Kidney epithelial cell (primary cell): ENCODE measurements around the gene HLA-DOA. TPM values are rescaled to one million over a fixed set of nuclear protein-coding genes. Genes with fewer than 3 reads are reported as not detected.

Experiments
- DNase-seq: peaks from one replicate; pipeline ENCODE4 v3.0.0-alpha.2; 2010; ENCODE audit warnings: low read depth
- H3K27me3 ChIP-seq: 2 replicates; pipeline ENCODE4 v1.6.0; 2011; ENCODE audit warnings: low read length; ENCODE audit not compliant: control insufficient read depth, insufficient read depth
- H3K36me3 ChIP-seq: 2 replicates; pipeline ENCODE4 v1.5.1; 2011; ENCODE audit warnings: low read length; ENCODE audit not compliant: control insufficient read depth, insufficient read depth
- H3K4me3 ChIP-seq: 2 replicates; pipeline ENCODE4 v1.5.1; 2011; ENCODE audit warnings: low read depth, mild to moderate bottlenecking, control low read depth, low read length
- total RNA-seq: library from RNA; depleted of rRNA; stranded (reverse); fragments of >200 nt; gene quantifications from 2 replicates; pipeline ENCODE4 v1.2.3, GENCODE V29; 2015
- TF ChIP-seq, protein P1 (sequence below): IDR thresholded peaks from 2 replicates; pipeline ENCODE4 v1.5.1; 2011; ENCODE audit warnings: mild to moderate bottlenecking, moderate library complexity, low read length, control low read depth, inconsistent platforms; ENCODE audit not compliant: insufficient read depth, poor library complexity, severe bottlenecking

HLA-DOA gene
- total RNA-seq, 1 donor from 2014 or later, result 0.71 TPM

DNA sequence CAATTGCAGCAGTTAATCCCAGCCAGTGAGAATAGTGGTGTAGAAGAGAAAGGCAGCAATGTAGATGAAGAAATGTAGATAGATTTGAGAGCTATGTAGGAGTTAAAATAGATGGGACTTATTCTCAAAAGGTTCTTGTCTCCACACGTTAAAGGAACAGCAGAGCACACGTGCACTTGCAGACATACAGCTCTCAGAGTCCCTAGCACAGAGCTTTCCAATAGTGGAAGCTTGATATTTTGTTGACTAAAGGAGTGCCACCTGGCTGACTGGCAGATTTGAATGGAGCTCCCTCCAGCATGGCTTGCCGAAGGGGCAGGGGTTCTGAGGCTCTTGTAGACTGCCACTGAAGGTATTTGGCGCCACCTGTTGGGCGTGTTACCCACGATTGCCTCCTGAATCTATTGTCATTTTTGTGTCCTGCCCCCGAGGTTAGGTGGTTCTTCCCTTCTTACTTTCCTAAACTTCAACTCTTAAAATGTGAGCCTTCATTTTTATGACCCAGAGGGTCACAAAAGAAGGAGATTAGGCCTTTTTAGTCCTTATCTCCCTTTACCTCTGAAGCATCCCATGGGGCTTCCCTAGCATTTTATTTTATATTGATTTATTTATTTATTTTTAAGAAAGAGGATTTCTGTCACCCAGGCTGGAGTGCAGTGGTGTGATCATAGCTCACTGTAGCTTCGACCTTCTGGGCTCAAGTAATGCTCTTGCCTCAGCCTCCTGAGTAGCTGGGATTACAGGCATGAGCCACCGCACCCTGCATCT is 24.6 kb downstream of the HLA-DOA start:
- peaks cover 1% of the 10 kb centered on the region for H3K36me3 ChIP-seq
- H3K4me3 ChIP-seq, result no peak overlapping the region
- TF ChIP-seq, protein P1, sequence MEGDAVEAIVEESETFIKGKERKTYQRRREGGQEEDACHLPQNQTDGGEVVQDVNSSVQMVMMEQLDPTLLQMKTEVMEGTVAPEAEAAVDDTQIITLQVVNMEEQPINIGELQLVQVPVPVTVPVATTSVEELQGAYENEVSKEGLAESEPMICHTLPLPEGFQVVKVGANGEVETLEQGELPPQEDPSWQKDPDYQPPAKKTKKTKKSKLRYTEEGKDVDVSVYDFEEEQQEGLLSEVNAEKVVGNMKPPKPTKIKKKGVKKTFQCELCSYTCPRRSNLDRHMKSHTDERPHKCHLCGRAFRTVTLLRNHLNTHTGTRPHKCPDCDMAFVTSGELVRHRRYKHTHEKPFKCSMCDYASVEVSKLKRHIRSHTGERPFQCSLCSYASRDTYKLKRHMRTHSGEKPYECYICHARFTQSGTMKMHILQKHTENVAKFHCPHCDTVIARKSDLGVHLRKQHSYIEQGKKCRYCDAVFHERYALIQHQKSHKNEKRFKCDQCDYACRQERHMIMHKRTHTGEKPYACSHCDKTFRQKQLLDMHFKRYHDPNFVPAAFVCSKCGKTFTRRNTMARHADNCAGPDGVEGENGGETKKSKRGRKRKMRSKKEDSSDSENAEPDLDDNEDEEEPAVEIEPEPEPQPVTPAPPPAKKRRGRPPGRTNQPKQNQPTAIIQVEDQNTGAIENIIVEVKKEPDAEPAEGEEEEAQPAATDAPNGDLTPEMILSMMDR, result peak; percentile 84
- peak; percentile 55 for DNase-seq
- H3K27me3 ChIP-seq, result no peaks in the 10 kb centered on the region

DNA sequence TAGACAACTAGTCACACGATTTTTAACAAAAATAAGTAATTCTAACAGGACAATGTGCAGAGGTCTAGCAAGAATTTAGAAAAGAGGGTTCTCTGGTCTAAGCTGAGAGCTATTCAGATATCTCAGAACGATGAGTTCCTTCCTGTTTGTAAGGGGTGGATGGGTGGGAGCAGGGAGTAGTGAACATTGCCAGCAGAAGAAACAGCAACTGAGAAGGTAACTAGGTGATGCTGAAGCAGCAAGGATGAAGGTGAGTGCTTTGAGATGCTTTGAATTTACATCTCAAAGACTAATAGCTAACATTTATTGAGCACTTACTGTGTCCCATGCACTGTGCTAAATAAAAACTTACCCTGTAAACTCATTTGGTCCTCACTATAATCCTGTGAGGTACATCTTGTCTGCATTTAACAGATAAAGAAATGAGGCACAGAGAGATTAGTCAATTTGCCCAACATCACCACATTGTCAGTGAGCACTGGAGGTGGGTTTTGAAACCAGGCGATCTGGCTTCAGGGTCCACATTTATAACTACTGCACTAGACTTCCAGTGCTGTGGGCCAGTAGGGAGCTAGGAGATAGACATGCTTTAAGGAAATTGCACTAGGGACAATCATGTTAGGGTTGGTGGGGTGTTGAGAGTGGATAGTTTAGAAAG is 25.3 kb downstream of the HLA-DOA start:
- DNase-seq, result no peak
- H3K27me3 ChIP-seq, result no peaks in the 10 kb centered on the region
- H3K36me3 ChIP-seq, result peaks cover 4% of the 10 kb centered on the region
- H3K4me3 ChIP-seq, result no peak overlapping the region
- TF ChIP-seq, protein P1, result no peak

DNA sequence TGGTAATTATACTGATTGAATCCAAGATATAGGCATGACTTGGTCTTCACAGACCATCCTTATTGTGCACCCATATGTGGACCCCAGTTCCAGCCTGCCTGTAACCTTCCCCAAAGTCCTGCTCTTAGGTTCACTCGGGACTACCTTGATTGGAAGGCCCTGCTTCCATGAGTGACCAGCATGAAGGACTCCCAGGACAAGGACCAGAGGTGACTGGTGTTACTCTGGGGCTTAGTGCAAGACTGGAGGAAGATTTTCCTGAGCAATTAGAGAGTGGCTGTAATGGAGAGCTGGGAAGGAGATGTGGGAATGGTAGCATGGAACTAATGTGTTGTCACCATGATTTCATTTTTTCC is 25.9 kb downstream of the HLA-DOA start:
- Histone ChIP-seq H3K4me3 (no peak overlapping the region), H3K27me3 (no peaks in the 10 kb centered on the region), H3K36me3 (peaks cover 4% of the 10 kb centered on the region)
- no peak for DNase-seq
- TF ChIP-seq, protein P1, result no peak

DNA sequence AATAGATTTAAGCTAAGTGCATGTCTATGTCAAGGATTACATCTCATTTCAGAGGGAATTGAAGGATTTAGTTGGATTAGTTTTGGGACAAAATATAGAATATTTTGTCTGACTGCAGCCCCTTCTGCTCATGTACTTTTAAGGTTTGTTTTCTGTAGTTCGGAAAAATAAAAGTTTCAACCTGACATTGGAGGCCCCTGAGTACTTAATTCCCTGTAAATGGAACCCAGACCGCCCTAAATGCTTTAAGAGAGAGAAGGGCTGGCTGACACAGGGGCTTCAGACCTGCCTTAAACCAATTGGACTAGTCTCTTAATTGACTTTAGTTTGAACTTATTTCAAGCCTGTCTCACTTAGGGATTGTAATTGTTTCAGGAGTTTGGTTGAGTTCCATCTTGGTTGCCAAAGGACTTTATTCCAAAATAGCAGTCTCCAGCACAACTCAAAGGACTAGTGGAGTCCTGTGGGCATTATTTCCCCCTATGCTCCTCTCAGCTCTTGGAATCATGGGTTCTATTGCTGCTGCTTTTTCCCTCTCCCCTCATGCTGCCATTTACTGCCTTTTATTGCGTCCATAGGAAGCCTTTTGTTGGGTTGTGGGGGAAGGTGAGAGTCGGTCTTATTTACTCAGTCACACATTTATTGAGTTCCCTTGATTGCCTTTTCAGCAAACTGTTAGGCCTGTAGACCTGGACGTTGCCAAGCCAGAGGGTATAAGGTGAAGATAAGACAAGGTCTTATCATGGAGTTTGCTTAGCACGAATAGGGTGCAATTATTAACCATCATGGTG is 26.5 kb downstream of the HLA-DOA start:
- H3K36me3 ChIP-seq, result peaks cover 4% of the 10 kb centered on the region
- DNase-seq, result no peak
- H3K27me3 ChIP-seq, result no peaks in the 10 kb centered on the region
- no peak overlapping the region for H3K4me3 ChIP-seq
- TF ChIP-seq, protein P1, result no peak

DNA sequence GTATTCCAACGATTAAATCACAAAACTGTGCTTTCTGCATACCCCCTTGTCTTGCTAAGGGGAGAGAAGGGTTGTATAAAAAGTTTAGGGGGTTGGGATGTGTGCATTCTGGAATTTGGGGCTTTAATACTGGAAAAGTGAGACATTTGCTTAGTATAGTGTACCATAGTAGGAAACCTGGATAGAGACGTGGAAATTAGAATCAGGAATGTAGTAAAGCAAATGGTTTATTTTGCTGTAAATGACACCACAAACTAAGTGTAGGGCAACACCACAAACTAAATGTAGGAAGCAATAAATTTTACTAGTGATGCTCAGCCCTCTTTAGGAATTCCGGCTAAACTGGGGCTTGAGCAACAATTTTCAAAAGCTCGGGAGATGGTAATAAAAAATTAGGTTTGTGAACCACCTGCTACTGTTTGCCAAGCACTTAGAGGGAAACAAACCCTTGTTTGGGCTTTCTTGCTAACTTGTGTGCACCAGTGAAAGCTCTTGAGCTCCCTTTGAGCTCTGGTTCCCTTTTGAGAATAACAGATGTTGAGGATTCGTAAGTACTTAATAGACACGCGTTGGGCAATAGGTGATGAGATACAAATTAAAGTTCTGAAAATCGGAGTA is 27.2 kb downstream of the HLA-DOA start:
- no peak for DNase-seq
- H3K4me3 ChIP-seq, result no peak overlapping the region
- TF ChIP-seq, protein P1, result no peak
- H3K27me3 ChIP-seq, result no peaks in the 10 kb centered on the region
- H3K36me3 ChIP-seq, result peaks cover 4% of the 10 kb centered on the region
